GM12878 (cell line): ENCODE data around the gene ZCCHC2. TPM values are rescaled to one million over a fixed set of nuclear protein-coding genes. Genes with fewer than 3 reads are reported as not detected.

Experiments used
- ATAC-seq: fragments of 200-7000 bp; cut with Tn5 transposase; 3 replicates; pipeline ENCODE4 v1.9.1; 2020; ENCODE audit warnings: mild to moderate bottlenecking, moderate library complexity
- BruUV-seq: library from RNA; stranded (reverse); fragments of 400-500 nt; replicated peaks from 2 replicates; lab custom pipeline; 2021; lab: Mats Ljungman, UMichigan
- CTCF ChIA-PET: fragments of 300-600 bp; sonication (Branson Sonifier 250); formaldehyde crosslinking; extraction: SDS; loops from one replicate; lab custom pipeline; 2021; ENCODE audit warnings: inconsistent platforms; lab: Yijun Ruan, JAX
- POLR2A ChIA-PET: fragments of 350-600 bp; formaldehyde crosslinking; extraction: SDS; loops from one replicate; lab custom pipeline; 2021; ENCODE audit warnings: inconsistent platforms; lab: Charles Lee
- RAD21 ChIA-PET: fragments of 300-600 bp; sonication (Branson Sonifier 250); formaldehyde crosslinking; loops from one replicate; lab custom pipeline; 2023; ENCODE audit warnings: antibody characterized with exemption; ENCODE audit not compliant: unreplicated experiment; lab: Charles Lee
- SMC1A ChIA-PET: fragments of 300-600 bp; sonication (Branson Sonifier 250); formaldehyde crosslinking; loops from one replicate; lab custom pipeline; 2023; ENCODE audit not compliant: unreplicated experiment, uncharacterized antibody; lab: Charles Lee
- DNase-seq: peaks from one replicate; pipeline ENCODE4 v3.0.0-alpha.2; 2011; ENCODE audit warnings: low read depth, low spot score
- FAIRE-seq: peaks from 3 replicates; lab custom pipeline; 2011; peaks lifted over from hg19 to GRCh38; lab: Jason Lieb, UNC
- H2AFZ ChIP-seq: 2 replicates; pipeline ENCODE4 v1.6.0; 2011; ENCODE audit warnings: low read depth, low read length, control low read depth; ENCODE audit not compliant: control insufficient read depth
- H3K27ac ChIP-seq: 2 replicates; pipeline ENCODE4 v1.5.1; 2011; ENCODE audit warnings: control low read depth; ENCODE audit not compliant: control insufficient read depth, insufficient read depth
- H3K27me3 ChIP-seq, 2 experiments: replicated peaks in 1 of 2; 2 replicates each; pipeline versions ENCODE4 v1.6.0 to v1.6.1; 2011; ENCODE audit warnings: low read length in 1 of 2; ENCODE audit not compliant: control insufficient read depth in 2 of 2, insufficient read depth in 2 of 2
- H3K36me3 ChIP-seq, 2 experiments: 2 replicates each; pipeline ENCODE4 v1.5.1; 2011; ENCODE audit warnings: low read length in 1 of 2; ENCODE audit not compliant: control insufficient read depth in 2 of 2, insufficient read depth in 2 of 2
- H3K4me1 ChIP-seq: 2 replicates; pipeline ENCODE4 v1.6.1; 2011; ENCODE audit warnings: mild to moderate bottlenecking, low read length, moderate library complexity, mixed read lengths; ENCODE audit not compliant: control insufficient read depth, insufficient read depth
- H3K4me2 ChIP-seq: 2 replicates; pipeline ENCODE4 v1.6.0; 2011; ENCODE audit warnings: control low read depth; ENCODE audit not compliant: control insufficient read depth, insufficient read depth
- H3K4me3 ChIP-seq: fragments of 200-600 bp; sonication (generic); 2 replicates; pipeline ENCODE4 v1.5.1; 2016
- H3K79me2 ChIP-seq: 2 replicates; pipeline ENCODE4 v1.6.0; 2011; ENCODE audit warnings: low read length; ENCODE audit not compliant: control insufficient read depth, insufficient read depth
- H3K9ac ChIP-seq: 2 replicates; pipeline ENCODE4 v1.8.0; 2011; ENCODE audit warnings: low read length, control low read depth, mixed read lengths; ENCODE audit not compliant: control insufficient read depth, insufficient read depth
- H3K9me3 ChIP-seq: replicated peaks from 3 replicates; pipeline ENCODE4 v1.5.1; 2011; ENCODE audit warnings: mild to moderate bottlenecking, low read length; ENCODE audit not compliant: control insufficient read depth, insufficient read depth
- H4K20me1 ChIP-seq: 2 replicates; pipeline ENCODE4 v1.6.0; 2011; ENCODE audit not compliant: control insufficient read depth, insufficient read depth
- DPF2 ChIP-seq: fragments of 450-650 bp; IDR thresholded peaks from 2 replicates; pipeline ENCODE4 v1.6.1; 2017; ENCODE audit warnings: mild to moderate bottlenecking
- FOS ChIP-seq: IDR thresholded peaks from 3 replicates; pipeline ENCODE4 v1.6.1; 2011; ENCODE audit warnings: borderline replicate concordance; ENCODE audit not compliant: insufficient read length; ENCODE audit errors: extremely low read depth
- FOXK2 ChIP-seq: fragments of 450-650 bp; IDR thresholded peaks from 2 replicates; pipeline ENCODE4 v1.6.1; 2017; ENCODE audit warnings: mild to moderate bottlenecking, moderate library complexity
- HCFC1 ChIP-seq: fragments of 150-350 bp; IDR thresholded peaks from 2 replicates; pipeline ENCODE4 v1.6.1; 2014; ENCODE audit warnings: low read length
- MAX ChIP-seq: IDR thresholded peaks from 2 replicates; pipeline ENCODE4 v1.6.1; 2012; ENCODE audit warnings: low read depth, low read length, improper control_type of control experiment
- MYB ChIP-seq: fragments of 150-350 bp; IDR thresholded peaks from 2 replicates; pipeline ENCODE4 v1.6.1; 2014; ENCODE audit warnings: mild to moderate bottlenecking, low read depth, low read length, borderline replicate concordance
- NBN ChIP-seq: fragments of 450-650 bp; IDR thresholded peaks from 2 replicates; pipeline ENCODE4 v1.6.1; 2016
- NR2F1 ChIP-seq: fragments of 450-650 bp; conservative IDR thresholded peaks from 2 replicates; pipeline ENCODE4 v1.6.1; 2017; ENCODE audit warnings: mild to moderate bottlenecking
- NRF1 ChIP-seq: conservative IDR thresholded peaks from 2 replicates; pipeline ENCODE4 v1.6.1; 2011; ENCODE audit warnings: mild to moderate bottlenecking, low read depth, low read length, improper control_type of control experiment
- RAD21 ChIP-seq: IDR thresholded peaks from 2 replicates; pipeline ENCODE4 v1.6.1; 2011; ENCODE audit warnings: mild to moderate bottlenecking, low read depth, low read length, moderate library complexity; ENCODE audit not compliant: insufficient read depth
- SMARCA5 ChIP-seq: fragments of 450-650 bp; IDR thresholded peaks from 2 replicates; pipeline ENCODE4 v1.6.1; 2017; ENCODE audit warnings: mild to moderate bottlenecking
- SRF ChIP-seq, 2 experiments: IDR thresholded peaks; 2 replicates each; pipeline ENCODE4 v1.6.1; 2011; ENCODE audit warnings: low read depth in 2 of 2, low read length in 2 of 2, mild to moderate bottlenecking in 1 of 2, moderate library complexity in 1 of 2
- USF1 ChIP-seq: IDR thresholded peaks from 2 replicates; pipeline ENCODE4 v1.6.1; 2011; ENCODE audit warnings: borderline replicate concordance, low read depth, mild to moderate bottlenecking, moderate library complexity, mixed read lengths, low read length; ENCODE audit not compliant: insufficient read depth; ENCODE audit errors: extremely low read length
- ZNF622 ChIP-seq: fragments of 450-650 bp; IDR thresholded peaks from 2 replicates; pipeline ENCODE4 v1.6.1; 2017; ENCODE audit warnings: mild to moderate bottlenecking, inconsistent platforms
- WGBS: methylation state at CpG from one replicate; pipeline ENCODE4 v1.1.6; 2016; ENCODE audit warnings: low lambda C conversion rate; ENCODE audit not compliant: insufficient replicate concordance, insufficient coverage; ENCODE audit errors: missing lambda C conversion rate; 5-methylcytosine and 5-hydroxymethylcytosine counted together
- in situ Hi-C: fragments of 300-500 bp; cut with MboI; formaldehyde crosslinking; loops from 9 replicates; pipeline ENCODE4 v1.14.3; 2018; ENCODE audit warnings: mixed read lengths
- intact Hi-C: fragments of 100-400 bp; cut with micrococcal nuclease; formaldehyde crosslinking; loops from one replicate; pipeline ENCODE4 v1.14.2; 2022; ENCODE audit not compliant: unreplicated experiment
- polyA plus RNA-seq, 11 experiments: library from polyadenylated mRNA; depleted of rRNA in 4 of 11; unstranded in 6 of 11; stranded (reverse) in 5 of 11; fragments of >200 nt; fragmentation: Nextera tagmentation in 4 of 11; fragmentation: Illumina TruSeq in 1 of 11; extraction: Ambion mirVana in 4 of 11; extraction: Trizol in 1 of 11; gene quantifications; 1 replicate in 1 of 11; 2 replicates in 10 of 11; pipeline versions ENCODE4 v1.2.1 to v1.2.3, GENCODE V29; 2011 to 2016; ENCODE audit warnings: inconsistent platforms in 2 of 11, missing spikeins in 2 of 11, low read depth in 1 of 11
- total RNA-seq, 4 experiments: library from RNA; depleted of rRNA in 3 of 4; stranded (reverse); fragments of >200 nt in 3 of 4; fragmentation: Illumina TruSeq in 1 of 4; extraction: Trizol in 1 of 4; gene quantifications; 2 replicates each; pipeline versions ENCODE4 v1.2.1 to v1.2.3, GENCODE V29; 2013 to 2021
- TF ChIP-seq, protein P1 (sequence below): IDR thresholded peaks from 2 replicates; pipeline ENCODE4 v1.6.1; 2011; ENCODE audit warnings: low read depth, low read length, improper control_type of control experiment, borderline replicate concordance

The ZCCHC2 gene
- total and polyA plus RNA-seq, 10 of the 15 experiments (the other 5 are each of a cell fraction or from before 2014, with no cell fraction given) = 1.7 to 17.4 (median 8.6) TPM

GRCh38 chr18:62545098-62545497 is 22.3 kb downstream of the ZCCHC2 start:
- Histone ChIP-seq H3K4me3 (no peak overlapping the region), H3K36me3 (peaks cover 13 to 21% of the 10 kb centered on the region in 2 experiments), H3K4me1 (no peaks in the 10 kb centered on the region), H3K27ac (no peak overlapping the region), H3K9ac (no peak overlapping the region), H3K9me3 (no peaks in the 10 kb centered on the region), H4K20me1 (no peaks in the 10 kb centered on the region), H2AFZ (no peak overlapping the region), H3K27me3 (no peaks in the 10 kb centered on the region), H3K4me2 (no peak overlapping the region), H3K79me2 (no peaks in the 10 kb centered on the region)
- DNase-seq (no peak), FAIRE-seq (no peak), ATAC-seq (no peak)
- SMC1A ChIA-PET = no interaction called here
- POLR2A ChIA-PET = no interaction called here
- intact Hi-C loops (no loop called here), in situ Hi-C loops (no loop called here)
- TF ChIP-seq MYB = no peak
- TF ChIP-seq SRF (IDR thresholded peaks at IDR 0.05; ENCODE audit: low read depth in 2 of 2, low read length in 2 of 2) = no peak
- no peak for TF ChIP-seq NR2F1
- TF ChIP-seq FOXK2 = no peak
- TF ChIP-seq, protein P1, sequence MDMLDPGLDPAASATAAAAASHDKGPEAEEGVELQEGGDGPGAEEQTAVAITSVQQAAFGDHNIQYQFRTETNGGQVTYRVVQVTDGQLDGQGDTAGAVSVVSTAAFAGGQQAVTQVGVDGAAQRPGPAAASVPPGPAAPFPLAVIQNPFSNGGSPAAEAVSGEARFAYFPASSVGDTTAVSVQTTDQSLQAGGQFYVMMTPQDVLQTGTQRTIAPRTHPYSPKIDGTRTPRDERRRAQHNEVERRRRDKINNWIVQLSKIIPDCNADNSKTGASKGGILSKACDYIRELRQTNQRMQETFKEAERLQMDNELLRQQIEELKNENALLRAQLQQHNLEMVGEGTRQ = no peak
- no peak for TF ChIP-seq MAX
- TF ChIP-seq RAD21 = no peak
- TF ChIP-seq HCFC1 = no peak
- TF ChIP-seq USF1 = no peak
- no peak for TF ChIP-seq ZNF622
- TF ChIP-seq NRF1 = no peak
- no peak for TF ChIP-seq FOS
- TF ChIP-seq SMARCA5 = no peak
- TF ChIP-seq NBN = no peak
- no peak for TF ChIP-seq DPF2
- CTCF ChIA-PET = interaction anchor here (0.6 kb wide), 1 partner anchor 779 kb away, joined by 3 read pairs; no protein-coding TSS in a partner anchor
- 98% methylated on average over 4 of the region's 4 CpGs for WGBS
- BruUV-seq = no TSS peak
- RAD21 ChIA-PET = no interaction called here
